Measurements from ENCODE around the gene DAP. TPM values are rescaled to one million over a fixed set of nuclear protein-coding genes. Genes with fewer than 3 reads are reported as not detected.

The DAP gene
- total and polyA plus RNA-seq, 12 donors = 27.4 to 197 (median 101) TPM

GRCh38 chr5:10726913-10727517, 34.0 kb downstream of the DAP start:
- Histone ChIP-seq H3K36me3 (replicated peaks in 1 of 2) (no peaks in the 10 kb centered on the region), H3K27ac (peak overlapping the region in 3 of 5 donors; percentile 84 to 97 (median 91)), H3K27me3 (no peaks in the 10 kb centered on the region), H3K4me1 (replicated peaks in 1 of 2) (peaks cover 19 to 26% of the 10 kb centered on the region in 2 donors), H3K9me3 (replicated peaks in 1 of 3) (no peaks in the 10 kb centered on the region), H3K4me3 (no peak overlapping the region)
- DNase-seq = peak in 1 of 7 donors; percentile 48
- intact Hi-C loops (cut with DNase I) = no loop called here
- 49 to 62% (median 56%) methylated on average over 6 to 8 of the region's 8 CpGs for WGBS, 4 donors
- TF ChIP-seq CTCF (IDR thresholded peaks at IDR 0.05) = no peak
- no peak for TF ChIP-seq POLR2A (IDR thresholded peaks at IDR 0.05)

GRCh38 chr5:10726179-10726912, 34.7 kb downstream of the DAP start:
- Histone ChIP-seq H3K4me3 (no peak overlapping the region), H3K36me3 (replicated peaks in 1 of 2) (no peaks in the 10 kb centered on the region), H3K4me1 (replicated peaks in 1 of 2) (peaks cover 19 to 26% of the 10 kb centered on the region in 2 donors), H3K9me3 (replicated peaks in 1 of 3) (no peaks in the 10 kb centered on the region), H3K27ac (peak overlapping the region in 3 of 5 donors; percentile 84 to 97 (median 91)), H3K27me3 (no peaks in the 10 kb centered on the region)
- WGBS, 4 donors = 80 to 91% (median 84%) methylated on average over 9 to 10 of the region's 10 CpGs
- intact Hi-C loops (cut with DNase I) = no loop called here
- TF ChIP-seq CTCF (IDR thresholded peaks at IDR 0.05) (no peak), POLR2A (IDR thresholded peaks at IDR 0.05) (no peak)
- peak in 4 of 7 donors; percentile 30 to 49 (median 45) for DNase-seq

GRCh38 chr5:10725636-10726035, 35.4 kb downstream of the DAP start:
- WGBS, 4 donors = 47 to 75% (median 59%) methylated on average over 1 of the region's 1 CpG
- intact Hi-C loops (cut with DNase I) = no loop called here
- DNase-seq = no peak
- Histone ChIP-seq H3K27ac (peak overlapping the region; percentile 69 to 97 (median 84)), H3K27me3 (no peaks in the 10 kb centered on the region), H3K36me3 (replicated peaks in 1 of 2) (no peaks in the 10 kb centered on the region), H3K9me3 (replicated peaks in 1 of 3) (no peaks in the 10 kb centered on the region), H3K4me1 (replicated peaks in 1 of 2) (peaks cover 19 to 26% of the 10 kb centered on the region in 2 donors), H3K4me3 (no peak overlapping the region)
- TF ChIP-seq CTCF (IDR thresholded peaks at IDR 0.05) (no peak), POLR2A (IDR thresholded peaks at IDR 0.05) (no peak)

GRCh38 chr5:10724781-10725507, 36.1 kb downstream of the DAP start:
- TF ChIP-seq CTCF (IDR thresholded peaks at IDR 0.05) (peak in 4 of 6 experiments; percentile 11 to 25 (median 18)), POLR2A (IDR thresholded peaks at IDR 0.05) (peak in 1 of 2 donors; percentile 70)
- 47 to 62% (median 55%) methylated on average over 13 to 16 of the region's 16 CpGs for WGBS, 4 donors
- intact Hi-C loops (cut with DNase I) = no loop called here

More at GRCh38 chr5:10724781-10725507, 36.1 kb downstream of the DAP start:
- Histone ChIP-seq H3K27me3 (no peaks in the 10 kb centered on the region), H3K4me3 (peak overlapping the region in 1 of 4 donors; percentile 37), H3K27ac (peak overlapping the region; percentile 69 to 97 (median 84)), H3K4me1 (replicated peaks in 1 of 2) (peaks cover 19 to 26% of the 10 kb centered on the region in 2 donors), H3K9me3 (replicated peaks in 1 of 3) (no peaks in the 10 kb centered on the region), H3K36me3 (replicated peaks in 1 of 2) (no peaks in the 10 kb centered on the region)
- DNase-seq = peak; percentile 54 to 81 (median 68)

Data from adrenal gland (tissue), 12 donors.